Measurements from ENCODE around the gene ADAM11.

The ADAM11 gene

DNA sequence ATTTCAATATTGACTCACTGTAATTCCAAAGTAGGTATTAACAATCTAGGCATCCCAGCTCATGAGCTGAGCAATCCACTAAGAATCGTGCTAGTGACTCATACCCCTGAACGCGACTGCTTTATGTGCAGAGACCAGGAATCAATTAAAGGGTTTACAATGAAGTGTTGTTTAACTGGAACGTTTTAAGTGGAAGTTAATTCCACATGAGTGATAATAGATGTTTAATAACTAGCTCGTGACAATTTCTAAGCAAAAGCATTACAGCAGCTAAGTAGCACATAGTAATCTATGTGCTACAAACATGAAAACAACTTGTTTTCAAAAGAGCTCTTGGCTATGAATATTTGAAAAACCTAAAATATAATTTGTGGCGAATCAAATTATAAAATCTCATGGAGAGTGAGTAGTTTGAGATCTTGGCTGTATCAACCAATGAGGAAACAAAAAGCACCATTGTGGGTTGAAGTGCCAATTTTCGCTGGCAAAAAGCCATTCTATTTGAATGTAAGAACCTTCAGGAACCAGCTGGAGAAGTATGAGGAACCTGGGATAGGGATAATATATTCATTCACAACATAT lies 61.9 kb downstream of the ADAM11 start:
- Histone ChIP-seq H3K4me1 (ENCODE audit: control insufficient read depth, insufficient read depth, low read length) (peaks cover 15% of the 10 kb centered on the region), H3K9me3 (ENCODE audit: control insufficient read depth, insufficient read depth, low read depth, low read length) (no peaks in the 10 kb centered on the region), H3K36me3 (ENCODE audit: control insufficient read depth in 2 of 2, insufficient read depth in 1 of 2, low read length in 2 of 2) (peaks cover 0 to 8% of the 10 kb centered on the region in 2 experiments; a peak in 1 of 3 replicates), H3K4me3 (ENCODE audit: low read depth, low read length) (no peak overlapping the region), H3K27ac (ENCODE audit: extremely low read depth, low read depth, low read length) (peak overlapping the region; percentile 57; the same call in 1 of the 2 replicates)
- ChIA-PET CTCF (interaction anchor here (1.0 to 1.9 kb wide), 5 partner anchors 12 to 315 kb away, joined by 3 to 10 read pairs (median 4); partner anchors contain the start of gene ACBD4), POLR2A (interaction anchor here (0.5 to 1.2 kb wide), 12 partner anchors 8 to 328 kb away, joined by 3 to 8 read pairs (median 4); partner anchors contain the start of genes DBF4B and HEXIM1)
- TF ChIP-seq ZNF394 (tag by site-specific recombination; IDR thresholded peaks at IDR 0.05; ENCODE audit: borderline replicate concordance) (peak; percentile 76), ZNF155 (tag by site-specific recombination; IDR thresholded peaks at IDR 0.05) (no peak), ZNF48 (tag by site-specific recombination; IDR thresholded peaks at IDR 0.05) (no peak), ZNF114 (tag by site-specific recombination; IDR thresholded peaks at IDR 0.05) (no peak), ZNF391 (tag by site-specific recombination; IDR thresholded peaks at IDR 0.05; ENCODE audit: borderline replicate concordance, low read depth) (peak; percentile 92; the same call in 1 of the 2 replicates), ZFP37 (tag by site-specific recombination; IDR thresholded peaks at IDR 0.05) (no peak), OSR2 (tag by site-specific recombination; IDR thresholded peaks at IDR 0.05) (peak; percentile 100), SP2 (tag by site-specific recombination; IDR thresholded peaks at IDR 0.05) (no peak; the same call in 1 of the 2 replicates), ZNF529 (tag by site-specific recombination; IDR thresholded peaks at IDR 0.05; ENCODE audit: insufficient replicate concordance) (no peak), ZNF558 (tag by site-specific recombination; IDR thresholded peaks at IDR 0.05) (peak; percentile 61; the same call in 1 of the 2 replicates), ZBTB21 (tag by site-specific recombination; IDR thresholded peaks at IDR 0.05) (peak; percentile 70), ZNF510 (tag by site-specific recombination; IDR thresholded peaks at IDR 0.05; ENCODE audit: insufficient replicate concordance) (no peak), ZNF843 (tag by site-specific recombination; IDR thresholded peaks at IDR 0.05) (peak; percentile 97), ZNF623 (tag by site-specific recombination; IDR thresholded peaks at IDR 0.05) (no peak), ZNF792 (tag by site-specific recombination; IDR thresholded peaks at IDR 0.05) (no peak), KLF16 (tag by site-specific recombination; IDR thresholded peaks at IDR 0.05) (no peak), ZSCAN30 (tag by site-specific recombination; IDR thresholded peaks at IDR 0.05) (peak; percentile 90), ZNF214 (tag by site-specific recombination; IDR thresholded peaks at IDR 0.05; ENCODE audit: borderline replicate concordance) (no peak), ZNF747 (tag by site-specific recombination; IDR thresholded peaks at IDR 0.05) (no peak), ZNF600 (tag by site-specific recombination; IDR thresholded peaks at IDR 0.05) (no peak), ZNF426 (tag by site-specific recombination; IDR thresholded peaks at IDR 0.05) (no peak), ZBTB20 (tag by site-specific recombination; IDR thresholded peaks at IDR 0.05) (no peak), ZNF24 (tag by site-specific recombination; IDR thresholded peaks at IDR 0.05) (peak; percentile 88), ZNF223 (tag by site-specific recombination; IDR thresholded peaks at IDR 0.05) (no peak), ZSCAN23 (tag by site-specific recombination; IDR thresholded peaks at IDR 0.05) (peak; percentile 86; the same call in 1 of the 2 replicates), ZFP41 (tag by site-specific recombination; IDR thresholded peaks at IDR 0.05; ENCODE audit: borderline replicate concordance) (no peak)
- TF ChIP-seq, protein P1, sequence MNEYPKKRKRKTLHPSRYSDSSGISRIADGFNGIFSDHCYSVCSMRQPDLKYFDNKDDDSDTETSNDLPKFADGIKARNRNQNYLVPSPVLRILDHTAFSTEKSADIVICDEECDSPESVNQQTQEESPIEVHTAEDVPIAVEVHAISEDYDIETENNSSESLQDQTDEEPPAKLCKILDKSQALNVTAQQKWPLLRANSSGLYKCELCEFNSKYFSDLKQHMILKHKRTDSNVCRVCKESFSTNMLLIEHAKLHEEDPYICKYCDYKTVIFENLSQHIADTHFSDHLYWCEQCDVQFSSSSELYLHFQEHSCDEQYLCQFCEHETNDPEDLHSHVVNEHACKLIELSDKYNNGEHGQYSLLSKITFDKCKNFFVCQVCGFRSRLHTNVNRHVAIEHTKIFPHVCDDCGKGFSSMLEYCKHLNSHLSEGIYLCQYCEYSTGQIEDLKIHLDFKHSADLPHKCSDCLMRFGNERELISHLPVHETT (tag by site-specific recombination; IDR thresholded peaks at IDR 0.05), result peak; percentile 97
- TF ChIP-seq, protein P2, sequence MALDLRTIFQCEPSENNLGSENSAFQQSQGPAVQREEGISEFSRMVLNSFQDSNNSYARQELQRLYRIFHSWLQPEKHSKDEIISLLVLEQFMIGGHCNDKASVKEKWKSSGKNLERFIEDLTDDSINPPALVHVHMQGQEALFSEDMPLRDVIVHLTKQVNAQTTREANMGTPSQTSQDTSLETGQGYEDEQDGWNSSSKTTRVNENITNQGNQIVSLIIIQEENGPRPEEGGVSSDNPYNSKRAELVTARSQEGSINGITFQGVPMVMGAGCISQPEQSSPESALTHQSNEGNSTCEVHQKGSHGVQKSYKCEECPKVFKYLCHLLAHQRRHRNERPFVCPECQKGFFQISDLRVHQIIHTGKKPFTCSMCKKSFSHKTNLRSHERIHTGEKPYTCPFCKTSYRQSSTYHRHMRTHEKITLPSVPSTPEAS (tag by site-specific recombination; IDR thresholded peaks at IDR 0.05), result peak; percentile 50; the same call in 1 of the 2 replicates
- TF ChIP-seq, protein P3, sequence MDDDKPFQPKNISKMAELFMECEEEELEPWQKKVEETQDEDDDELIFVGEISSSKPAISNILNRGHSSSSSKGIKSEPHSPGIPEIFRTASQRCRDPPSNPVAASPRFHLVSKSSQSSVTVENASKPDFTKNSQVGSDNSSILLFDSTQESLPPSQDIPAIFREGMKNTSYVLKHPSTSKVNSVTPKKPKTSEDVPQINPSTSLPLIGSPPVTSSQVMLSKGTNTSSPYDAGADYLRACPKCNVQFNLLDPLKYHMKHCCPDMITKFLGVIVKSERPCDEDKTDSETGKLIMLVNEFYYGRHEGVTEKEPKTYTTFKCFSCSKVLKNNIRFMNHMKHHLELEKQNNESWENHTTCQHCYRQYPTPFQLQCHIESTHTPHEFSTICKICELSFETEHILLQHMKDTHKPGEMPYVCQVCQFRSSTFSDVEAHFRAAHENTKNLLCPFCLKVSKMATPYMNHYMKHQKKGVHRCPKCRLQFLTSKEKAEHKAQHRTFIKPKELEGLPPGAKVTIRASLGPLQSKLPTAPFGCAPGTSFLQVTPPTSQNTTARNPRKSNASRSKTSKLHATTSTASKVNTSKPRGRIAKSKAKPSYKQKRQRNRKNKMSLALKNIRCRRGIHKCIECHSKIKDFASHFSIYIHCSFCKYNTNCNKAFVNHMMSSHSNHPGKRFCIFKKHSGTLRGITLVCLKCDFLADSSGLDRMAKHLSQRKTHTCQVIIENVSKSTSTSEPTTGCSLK (tag by site-specific recombination; IDR thresholded peaks at IDR 0.05), result no peak
- TF ChIP-seq, protein P4, sequence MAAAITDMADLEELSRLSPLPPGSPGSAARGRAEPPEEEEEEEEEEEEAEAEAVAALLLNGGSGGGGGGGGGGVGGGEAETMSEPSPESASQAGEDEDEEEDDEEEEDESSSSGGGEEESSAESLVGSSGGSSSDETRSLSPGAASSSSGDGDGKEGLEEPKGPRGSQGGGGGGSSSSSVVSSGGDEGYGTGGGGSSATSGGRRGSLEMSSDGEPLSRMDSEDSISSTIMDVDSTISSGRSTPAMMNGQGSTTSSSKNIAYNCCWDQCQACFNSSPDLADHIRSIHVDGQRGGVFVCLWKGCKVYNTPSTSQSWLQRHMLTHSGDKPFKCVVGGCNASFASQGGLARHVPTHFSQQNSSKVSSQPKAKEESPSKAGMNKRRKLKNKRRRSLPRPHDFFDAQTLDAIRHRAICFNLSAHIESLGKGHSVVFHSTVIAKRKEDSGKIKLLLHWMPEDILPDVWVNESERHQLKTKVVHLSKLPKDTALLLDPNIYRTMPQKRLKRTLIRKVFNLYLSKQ (tag by site-specific recombination; IDR thresholded peaks at IDR 0.05; ENCODE audit: borderline replicate concordance), result no peak
- TF ChIP-seq, protein P5, sequence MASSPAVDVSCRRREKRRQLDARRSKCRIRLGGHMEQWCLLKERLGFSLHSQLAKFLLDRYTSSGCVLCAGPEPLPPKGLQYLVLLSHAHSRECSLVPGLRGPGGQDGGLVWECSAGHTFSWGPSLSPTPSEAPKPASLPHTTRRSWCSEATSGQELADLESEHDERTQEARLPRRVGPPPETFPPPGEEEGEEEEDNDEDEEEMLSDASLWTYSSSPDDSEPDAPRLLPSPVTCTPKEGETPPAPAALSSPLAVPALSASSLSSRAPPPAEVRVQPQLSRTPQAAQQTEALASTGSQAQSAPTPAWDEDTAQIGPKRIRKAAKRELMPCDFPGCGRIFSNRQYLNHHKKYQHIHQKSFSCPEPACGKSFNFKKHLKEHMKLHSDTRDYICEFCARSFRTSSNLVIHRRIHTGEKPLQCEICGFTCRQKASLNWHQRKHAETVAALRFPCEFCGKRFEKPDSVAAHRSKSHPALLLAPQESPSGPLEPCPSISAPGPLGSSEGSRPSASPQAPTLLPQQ (tag by site-specific recombination; IDR thresholded peaks at IDR 0.05), result peak; percentile 57; the same call in 1 of the 2 replicates
